PC-9 (cell line): Measurements from ENCODE around the gene SERTAD2. TPM values are rescaled to one million over a fixed set of nuclear protein-coding genes. Genes with fewer than 3 reads are reported as not detected.
A peak's percentile ranks its signal among the peaks of the same experiment; 100 is the strongest.

Experiments
- BruUV-seq: library from RNA; stranded (reverse); fragments of 400-500 nt; replicated peaks from 2 replicates; lab custom pipeline; 2021; lab: Mats Ljungman, UMichigan
- CTCF ChIA-PET: fragments of 300-600 bp; sonication (Branson Sonifier 250); formaldehyde crosslinking; loops from one replicate; lab custom pipeline; 2022; ENCODE audit warnings: antibody characterized with exemption; lab: Charles Lee
- POLR2A ChIA-PET: fragments of 300-600 bp; sonication (Branson Sonifier 250); formaldehyde crosslinking; loops from one replicate; lab custom pipeline; 2022; ENCODE audit warnings: antibody characterized with exemption; ENCODE audit not compliant: unreplicated experiment; lab: Charles Lee
- DNase-seq, 2 experiments: peaks; one replicate each; pipeline versions ENCODE4 v3.0.0 to v3.0.0-alpha.2; 2015 to 2022; ENCODE audit warnings: mixed read lengths in 1 of 2
- H2AFZ ChIP-seq: fragments of 200-600 bp; sonication (generic); 2 replicates; pipeline ENCODE4 v1.8.1; 2017; ENCODE audit warnings: antibody characterized with exemption
- H3F3A ChIP-seq: fragments of 200-600 bp; sonication (generic); 2 replicates; pipeline ENCODE4 v1.8.1; 2017; ENCODE audit warnings: antibody characterized with exemption, mild to moderate bottlenecking, low read depth; ENCODE audit not compliant: insufficient read depth
- H3K27ac ChIP-seq: fragments of 200-600 bp; sonication (generic); 2 replicates; pipeline ENCODE4 v1.6.1; 2016; ENCODE audit warnings: mixed run types
- H3K27me3 ChIP-seq: fragments of 200-600 bp; sonication (generic); 2 replicates; pipeline ENCODE4 v1.6.1; 2016; ENCODE audit warnings: low read depth, mixed run types; ENCODE audit not compliant: insufficient read depth
- H3K36me3 ChIP-seq: fragments of 200-600 bp; sonication (generic); 2 replicates; pipeline ENCODE4 v1.6.1; 2016; ENCODE audit warnings: low read depth, mixed run types
- H3K4me1 ChIP-seq: fragments of 200-600 bp; sonication (generic); replicated peaks from 2 replicates; pipeline ENCODE4 v1.6.1; 2016; ENCODE audit warnings: mixed run types; ENCODE audit not compliant: insufficient read depth
- H3K4me2 ChIP-seq: fragments of 200-600 bp; sonication (generic); 2 replicates; pipeline ENCODE4 v1.6.1; 2017; ENCODE audit warnings: mixed run types
- H3K4me3 ChIP-seq: fragments of 200-600 bp; sonication (generic); 2 replicates; pipeline ENCODE4 v1.6.1; 2016; ENCODE audit warnings: mixed run types
- H3K79me2 ChIP-seq: fragments of 200-600 bp; sonication (generic); 2 replicates; pipeline ENCODE4 v1.6.1; 2017; ENCODE audit warnings: low read depth, mixed run types
- H3K9me2 ChIP-seq: fragments of 200-600 bp; sonication (generic); 2 replicates; pipeline ENCODE4 v1.8.1; 2017; ENCODE audit warnings: mild to moderate bottlenecking; ENCODE audit not compliant: insufficient read depth
- H3K9me3 ChIP-seq: fragments of 200-600 bp; sonication (generic); 2 replicates; pipeline ENCODE4 v1.8.1; 2016; ENCODE audit warnings: low read depth; ENCODE audit not compliant: insufficient read depth
- H4K20me1 ChIP-seq: fragments of 200-600 bp; sonication (generic); 2 replicates; pipeline ENCODE4 v1.8.1; 2017; ENCODE audit not compliant: insufficient read depth
- CTCF ChIP-seq: fragments of 200-600 bp; sonication (generic); conservative IDR thresholded peaks from 2 replicates; pipeline ENCODE4 v1.6.1; 2017; ENCODE audit warnings: mixed run types, antibody characterized with exemption, mild to moderate bottlenecking, moderate library complexity
- EZH2 ChIP-seq: fragments of 200-600 bp; sonication (generic); IDR thresholded peaks from 2 replicates; pipeline ENCODE4 v1.8.0; 2017; ENCODE audit warnings: antibody characterized with exemption, low read depth
- intact Hi-C: fragments of 100-400 bp; cut with micrococcal nuclease; formaldehyde crosslinking; loops from one replicate; pipeline ENCODE4 v1.10.0; 2022; ENCODE audit not compliant: unreplicated experiment
- total RNA-seq: library from RNA; stranded (reverse); gene quantifications from 2 replicates; pipeline ENCODE4 v1.2.3, GENCODE V29; 2021

SERTAD2 gene
- total RNA-seq, 1 experiment from 2014 or later, result 31.4 TPM

GRCh38 chr2:64650296-64650695, 3.4 kb downstream of the SERTAD2 start:
- peaks cover 75% of the 10 kb centered on the region for H3K4me1 ChIP-seq
- H3K36me3 ChIP-seq, result no peaks in the 10 kb centered on the region
- H3K27me3 ChIP-seq, result no peaks in the 10 kb centered on the region
- H4K20me1 ChIP-seq, result 0 out of 2 replicates have a peak, but pooled peaks cover 4% of the 10 kb centered on the region
- no peak for DNase-seq
- peaks cover 49% of the 10 kb centered on the region for H3F3A ChIP-seq
- H3K4me2 ChIP-seq, result peak overlapping the region; percentile 90
- ChIA-PET POLR2A (interaction anchor here (0.5 to 1.2 kb wide), 4 partner anchors 66 to 209 kb away, joined by 3 to 12 read pairs (median 6); no protein-coding TSS in a partner anchor), CTCF (interaction anchor here (0.8 to 2.0 kb wide), 3 partner anchors 44 to 181 kb away, joined by 5 to 9 read pairs (median 7); no protein-coding TSS in a partner anchor)
- H2AFZ ChIP-seq, result no peak overlapping the region
- H3K9me3 ChIP-seq, result no peaks in the 10 kb centered on the region
- peak overlapping the region; percentile 98 for H3K4me3 ChIP-seq
- H3K79me2 ChIP-seq, result peaks cover 88% of the 10 kb centered on the region
- no TSS peak for BruUV-seq
- TF ChIP-seq CTCF (no peak), EZH2 (no peak)
- H3K9me2 ChIP-seq, result no peaks in the 10 kb centered on the region
- intact Hi-C loops, result no loop called here
- peak overlapping the region; percentile 87; the same call in 1 of the 2 replicates for H3K27ac ChIP-seq

- Histone ChIP-seq H3K4me1 (peaks cover 70% of the 10 kb centered on the region), H3K27ac (peak overlapping the region; percentile 97), H3K27me3 (no peaks in the 10 kb centered on the region), H3K9me3 (no peaks in the 10 kb centered on the region), H3K9me2 (no peaks in the 10 kb centered on the region), H3K79me2 (peaks cover 90% of the 10 kb centered on the region), H3K4me3 (peak overlapping the region; percentile 46; the same call in 1 of the 2 replicates), H3K4me2 (peak overlapping the region; percentile 90), H3F3A (peaks cover 52% of the 10 kb centered on the region), H3K36me3 (no peaks in the 10 kb centered on the region), H4K20me1 (0 out of 2 replicates have a peak, but pooled peaks cover 4% of the 10 kb centered on the region), H2AFZ (no peak overlapping the region)
- TF ChIP-seq EZH2 (no peak), CTCF (no peak)
- DNase-seq, result peak; percentile 88 to 92
- CTCF ChIA-PET, result interaction anchor here (0.7 to 2.0 kb wide), 5 partner anchors 21 to 182 kb away, joined by 3 to 9 read pairs (median 5); no protein-coding TSS in a partner anchor
- no TSS peak for BruUV-seq
- POLR2A ChIA-PET, result interaction anchor here (0.5 to 1.2 kb wide), 10 partner anchors 9 to 215 kb away, joined by 3 to 18 read pairs (median 6); no protein-coding TSS in a partner anchor
- intact Hi-C loops, result loop anchor here (1.0 to 5.0 kb wide), 5 partner anchors 42 to 928 kb away; no protein-coding TSS in a partner anchor
Observed at GRCh38 chr2:64649626-64650025, 4.1 kb downstream of the SERTAD2 start.

DNA sequence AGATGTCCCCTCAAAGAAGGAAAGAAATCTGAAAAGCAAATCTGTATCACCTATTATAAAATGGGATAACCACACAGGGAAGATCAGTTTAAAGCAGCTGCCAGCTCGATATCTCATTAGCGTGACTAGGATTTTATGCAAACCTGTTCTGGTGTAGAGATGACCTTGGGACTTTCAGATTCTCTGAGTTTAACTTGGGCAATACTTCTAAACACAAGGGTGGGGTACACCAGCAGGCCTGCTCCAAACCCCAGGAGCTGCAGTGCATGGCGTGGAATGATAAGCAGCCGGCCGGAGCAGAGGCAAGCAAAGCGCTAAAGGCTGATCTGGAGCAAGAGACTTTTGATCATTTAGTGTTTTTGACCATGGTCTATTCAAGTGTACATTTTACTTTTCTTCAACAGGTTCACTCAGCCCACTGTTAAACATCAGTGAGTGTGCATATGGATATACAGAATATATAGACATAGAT, 4.7 kb downstream of the SERTAD2 start:
- H3K4me2 ChIP-seq, result peak overlapping the region; percentile 90
- intact Hi-C loops, result loop anchor here (1.0 to 5.0 kb wide), 5 partner anchors 42 to 928 kb away; no protein-coding TSS in a partner anchor
- H3K36me3 ChIP-seq, result no peaks in the 10 kb centered on the region
- H2AFZ ChIP-seq, result no peak overlapping the region
- 0 out of 2 replicates have a peak, but pooled peaks cover 4% of the 10 kb centered on the region for H4K20me1 ChIP-seq
- peaks cover 73% of the 10 kb centered on the region for H3K4me1 ChIP-seq
- no peak for DNase-seq
- H3F3A ChIP-seq, result peaks cover 56% of the 10 kb centered on the region
- no TSS peak for BruUV-seq
- H3K9me2 ChIP-seq, result no peaks in the 10 kb centered on the region
- H3K79me2 ChIP-seq, result peaks cover 91% of the 10 kb centered on the region
- CTCF ChIA-PET, result interaction anchor here (0.7 to 2.0 kb wide), 4 partner anchors 21 to 183 kb away, joined by 3 to 9 read pairs (median 6); no protein-coding TSS in a partner anchor
- H3K27ac ChIP-seq, result peak overlapping the region; percentile 97
- peak overlapping the region; percentile 46 for H3K4me3 ChIP-seq
- no peaks in the 10 kb centered on the region for H3K9me3 ChIP-seq
- H3K27me3 ChIP-seq, result no peaks in the 10 kb centered on the region
- TF ChIP-seq EZH2, result no peak
- TF ChIP-seq CTCF, result no peak
- POLR2A ChIA-PET, result interaction anchor here (0.5 to 1.2 kb wide), 9 partner anchors 9 to 216 kb away, joined by 3 to 18 read pairs (median 5); no protein-coding TSS in a partner anchor
